Loucy (cell line): ENCODE results near the gene BASP1.

Experiments
- H2AFZ ChIP-seq: fragments of 200-600 bp; sonication (generic); 2 replicates; pipeline ENCODE4 v1.6.0; 2016; ENCODE audit warnings: antibody characterized with exemption, mild to moderate bottlenecking, low read length, moderate library complexity
- H3F3A ChIP-seq: fragments of 200-600 bp; 2 replicates; pipeline ENCODE4 v1.6.0; 2016; ENCODE audit warnings: antibody characterized with exemption, low read depth, mild to moderate bottlenecking
- H3K27me3 ChIP-seq: fragments of 200-600 bp; sonication (generic); 2 replicates; pipeline ENCODE4 v1.6.1; 2014; ENCODE audit warnings: low read length, mild to moderate bottlenecking; ENCODE audit not compliant: insufficient read depth, poor library complexity, severe bottlenecking
- H3K36me3 ChIP-seq: fragments of 200-600 bp; sonication (generic); 2 replicates; pipeline ENCODE4 v1.6.1; 2016; ENCODE audit warnings: low read length; ENCODE audit not compliant: insufficient read depth
- H3K4me1 ChIP-seq: fragments of 200-600 bp; sonication (generic); 2 replicates; pipeline ENCODE4 v1.5.1; 2014; ENCODE audit warnings: low read length, mild to moderate bottlenecking; ENCODE audit not compliant: insufficient read depth, poor library complexity, severe bottlenecking
- H3K4me2 ChIP-seq: fragments of 200-600 bp; sonication (generic); 2 replicates; pipeline ENCODE4 v1.6.0; 2014; ENCODE audit warnings: antibody characterized with exemption, low read length, low read depth, mild to moderate bottlenecking; ENCODE audit not compliant: poor library complexity, severe bottlenecking
- H3K4me3 ChIP-seq: fragments of 200-600 bp; sonication (generic); 2 replicates; pipeline ENCODE4 v1.5.1; 2014; ENCODE audit warnings: low read length, mild to moderate bottlenecking, mixed read lengths; ENCODE audit not compliant: poor library complexity, severe bottlenecking
- H3K79me2 ChIP-seq: fragments of 200-600 bp; sonication (generic); 2 replicates; pipeline ENCODE4 v1.6.1; 2014; ENCODE audit warnings: low read length; ENCODE audit not compliant: insufficient read depth
- H3K9ac ChIP-seq: fragments of 200-600 bp; sonication (generic); 2 replicates; pipeline ENCODE4 v1.6.0; 2014; ENCODE audit warnings: mild to moderate bottlenecking, low read depth, low read length, moderate library complexity; ENCODE audit not compliant: poor library complexity, severe bottlenecking
- H3K9me2 ChIP-seq: fragments of 200-600 bp; sonication (generic); replicated peaks from 2 replicates; pipeline ENCODE4 v1.6.1; 2016; ENCODE audit warnings: low read depth, low read length, mixed read lengths
- H3K9me3 ChIP-seq: fragments of 200-600 bp; sonication (generic); 2 replicates; pipeline ENCODE4 v1.6.1; 2014; ENCODE audit warnings: mild to moderate bottlenecking, antibody characterized with exemption, low read length, low read depth; ENCODE audit not compliant: insufficient read depth
- H4K20me1 ChIP-seq: fragments of 200-600 bp; sonication (generic); 2 replicates; pipeline ENCODE4 v1.6.0; 2014; ENCODE audit warnings: antibody characterized with exemption, low read length, mild to moderate bottlenecking; ENCODE audit not compliant: insufficient read depth, poor library complexity, severe bottlenecking
- CTCF ChIP-seq: fragments of 200-600 bp; sonication (generic); conservative IDR thresholded peaks from 2 replicates; pipeline ENCODE4 v1.5.1; 2014; ENCODE audit warnings: mild to moderate bottlenecking, antibody characterized with exemption, low read length
- EZH2phosphoT487 ChIP-seq: fragments of 200-600 bp; IDR thresholded peaks from 2 replicates; pipeline ENCODE4 v1.6.1; 2018; ENCODE audit warnings: antibody characterized with exemption, mild to moderate bottlenecking, moderate library complexity, borderline replicate concordance

Gene BASP1

GRCh38 chr5:17219992-17220391 is 2.6 kb downstream of the BASP1 start:
- no peaks in the 10 kb centered on the region for H3K36me3 ChIP-seq
- H3K4me1 ChIP-seq = no peaks in the 10 kb centered on the region
- no peak overlapping the region for H3K4me3 ChIP-seq
- H3K79me2 ChIP-seq = no peaks in the 10 kb centered on the region
- no peaks in the 10 kb centered on the region for H3K27me3 ChIP-seq
- H3K9me3 ChIP-seq = no peaks in the 10 kb centered on the region
- H3K9me2 ChIP-seq = no peaks in the 10 kb centered on the region
- H3F3A ChIP-seq = no peaks in the 10 kb centered on the region
- TF ChIP-seq EZH2phosphoT487 (no peak), CTCF (no peak)
- no peak overlapping the region for H3K4me2 ChIP-seq
- H4K20me1 ChIP-seq = no peaks in the 10 kb centered on the region
- no peak overlapping the region for H2AFZ ChIP-seq
- H3K9ac ChIP-seq = no peak overlapping the region

GRCh38 chr5:17220469-17220868 is 3.0 kb downstream of the BASP1 start:
- Histone ChIP-seq H3K9ac (no peak overlapping the region), H3K36me3 (no peaks in the 10 kb centered on the region), H3K27me3 (no peaks in the 10 kb centered on the region), H3K4me3 (no peak overlapping the region), H3K4me1 (no peaks in the 10 kb centered on the region), H4K20me1 (no peaks in the 10 kb centered on the region), H3F3A (no peaks in the 10 kb centered on the region), H2AFZ (no peak overlapping the region), H3K79me2 (no peaks in the 10 kb centered on the region), H3K9me3 (no peaks in the 10 kb centered on the region), H3K4me2 (no peak overlapping the region), H3K9me2 (no peaks in the 10 kb centered on the region)
- no peak for TF ChIP-seq EZH2phosphoT487
- TF ChIP-seq CTCF = no peak

GRCh38 chr5:17221843-17222636 is 4.6 kb downstream of the BASP1 start:
- no peak overlapping the region for H3K9ac ChIP-seq
- no peaks in the 10 kb centered on the region for H3K27me3 ChIP-seq
- TF ChIP-seq EZH2phosphoT487 (no peak), CTCF (no peak)
- H3K4me3 ChIP-seq = no peak overlapping the region
- no peaks in the 10 kb centered on the region for H3F3A ChIP-seq
- no peaks in the 10 kb centered on the region for H3K79me2 ChIP-seq
- H3K36me3 ChIP-seq = no peaks in the 10 kb centered on the region
- H3K9me3 ChIP-seq = no peaks in the 10 kb centered on the region
- no peak overlapping the region for H3K4me2 ChIP-seq
- no peak overlapping the region for H2AFZ ChIP-seq
- H4K20me1 ChIP-seq = no peaks in the 10 kb centered on the region
- H3K9me2 ChIP-seq = no peaks in the 10 kb centered on the region
- H3K4me1 ChIP-seq = no peaks in the 10 kb centered on the region
